OCI-LY1 (cell line): ENCODE data around the gene RAB3A.
A peak's percentile ranks its signal among the peaks of the same experiment; 100 is the strongest.

ENCODE experiments used
- H2AFZ ChIP-seq: fragments of 200-600 bp; sonication (generic), shearing (Covaris generic); 2 replicates; pipeline ENCODE4 v1.6.0; 2014; ENCODE audit warnings: antibody characterized with exemption, mild to moderate bottlenecking, low read length
- H3F3A ChIP-seq: fragments of 200-600 bp; sonication (generic), shearing (Covaris generic); 2 replicates; pipeline ENCODE4 v1.6.0; 2014; ENCODE audit warnings: mild to moderate bottlenecking, antibody characterized with exemption, low read length, moderate library complexity; ENCODE audit not compliant: insufficient read depth
- H3K27ac ChIP-seq: fragments of 200-600 bp; sonication (generic); 2 replicates; pipeline ENCODE4 v1.5.1; 2014; ENCODE audit warnings: low read length, mixed run types, mild to moderate bottlenecking, low read depth; ENCODE audit not compliant: poor library complexity, severe bottlenecking
- H3K27me3 ChIP-seq: fragments of 200-600 bp; sonication (generic); 2 replicates; pipeline ENCODE4 v1.6.0; 2014; ENCODE audit warnings: antibody characterized with exemption, mild to moderate bottlenecking, low read length, moderate library complexity; ENCODE audit not compliant: insufficient read depth
- H3K36me3 ChIP-seq: fragments of 200-600 bp; sonication (generic); 2 replicates; pipeline ENCODE4 v1.6.1; 2014; ENCODE audit warnings: mild to moderate bottlenecking, antibody characterized with exemption, low read length, moderate library complexity, mixed read lengths; ENCODE audit not compliant: insufficient read depth
- H3K4me1 ChIP-seq: fragments of 200-600 bp; sonication (generic); 2 replicates; pipeline ENCODE4 v1.5.1; 2014; ENCODE audit warnings: mild to moderate bottlenecking, low read length, moderate library complexity; ENCODE audit not compliant: insufficient read depth, severe bottlenecking
- H3K4me2 ChIP-seq: fragments of 200-600 bp; sonication (generic), shearing (Covaris generic); 2 replicates; pipeline ENCODE4 v1.6.1; 2014; ENCODE audit warnings: low read length
- H3K4me3 ChIP-seq: fragments of 200-600 bp; sonication (generic); 2 replicates; pipeline ENCODE4 v1.5.1; 2014; ENCODE audit warnings: low read length, low read depth, mild to moderate bottlenecking, mixed read lengths; ENCODE audit not compliant: poor library complexity, severe bottlenecking
- H3K79me2 ChIP-seq: fragments of 200-600 bp; shearing (Covaris generic); 2 replicates; pipeline ENCODE4 v1.6.1; 2016; ENCODE audit warnings: mixed run types, low read length, mixed read lengths; ENCODE audit not compliant: insufficient read depth
- H3K9ac ChIP-seq: fragments of 200-600 bp; sonication (generic), shearing (Covaris generic); 2 replicates; pipeline ENCODE4 v1.6.1; 2014; ENCODE audit warnings: mild to moderate bottlenecking, low read length, mixed read lengths
- H3K9me2 ChIP-seq: fragments of 200-600 bp; sonication (generic), shearing (Covaris generic); 2 replicates; pipeline ENCODE4 v1.6.1; 2014; ENCODE audit warnings: low read depth, mild to moderate bottlenecking, low read length, mixed read lengths
- H3K9me3 ChIP-seq: fragments of 200-600 bp; shearing (Covaris generic); 2 replicates; pipeline ENCODE4 v1.6.1; 2014; ENCODE audit warnings: low read length, mixed read lengths
- H4K20me1 ChIP-seq: fragments of 200-600 bp; sonication (generic), shearing (Covaris generic); 2 replicates; pipeline ENCODE4 v1.6.0; 2016; ENCODE audit warnings: mild to moderate bottlenecking, low read length; ENCODE audit not compliant: insufficient read depth
- CTCF ChIP-seq: fragments of 200-600 bp; sonication (generic), shearing (Covaris generic); IDR thresholded peaks from 2 replicates; pipeline ENCODE4 v1.5.1; 2017; ENCODE audit warnings: mild to moderate bottlenecking, antibody characterized with exemption, low read length, moderate library complexity, mixed read lengths
- EZH2 ChIP-seq: fragments of 200-600 bp; sonication (generic), shearing (Covaris generic); IDR thresholded peaks from 2 replicates; pipeline ENCODE4 v1.8.0; 2017; ENCODE audit warnings: borderline replicate concordance, mixed run types, mild to moderate bottlenecking, antibody characterized with exemption, low read length, moderate library complexity, mixed read lengths

The RAB3A gene

DNA sequence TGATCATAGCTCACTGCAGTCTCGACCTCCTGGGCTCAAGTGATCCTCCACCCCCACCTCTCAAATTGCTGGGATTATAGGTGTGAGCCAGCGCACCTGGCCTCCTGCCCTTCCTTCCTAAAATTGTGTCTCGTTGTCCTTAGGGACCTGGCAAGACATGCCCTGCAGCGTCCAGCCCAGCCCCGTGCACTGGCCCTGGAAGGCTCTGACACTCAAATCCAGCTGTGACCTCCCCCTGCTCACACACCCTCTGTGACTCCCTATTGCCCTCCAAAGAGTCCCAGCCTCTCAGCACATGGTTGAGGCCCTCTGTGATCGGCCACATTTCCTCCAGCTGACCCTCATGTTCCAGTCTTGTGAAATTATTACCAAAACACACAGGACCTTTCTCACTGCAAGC is 5.9 kb downstream of the RAB3A start:
- Histone ChIP-seq H3K27ac (no peak overlapping the region), H3K9ac (no peak overlapping the region), H4K20me1 (no peaks in the 10 kb centered on the region), H2AFZ (no peak overlapping the region), H3K9me2 (no peaks in the 10 kb centered on the region), H3K27me3 (no peaks in the 10 kb centered on the region), H3F3A (no peaks in the 10 kb centered on the region; the same call in 1 of the 2 replicates), H3K36me3 (peaks cover 62% of the 10 kb centered on the region), H3K79me2 (no peaks in the 10 kb centered on the region), H3K4me1 (peaks cover 33% of the 10 kb centered on the region), H3K4me3 (no peak overlapping the region), H3K4me2 (no peak overlapping the region), H3K9me3 (no peaks in the 10 kb centered on the region)
- TF ChIP-seq EZH2 (no peak), CTCF (no peak)

GRCh38 chr19:18197306-18197705 is 6.5 kb downstream of the RAB3A start:
- peaks cover 28% of the 10 kb centered on the region for H3K4me1 ChIP-seq
- H3K4me3 ChIP-seq = no peak overlapping the region
- no peak overlapping the region for H3K27ac ChIP-seq
- H2AFZ ChIP-seq = no peak overlapping the region
- no peak for TF ChIP-seq CTCF
- no peak for TF ChIP-seq EZH2
- no peaks in the 10 kb centered on the region; the same call in 1 of the 2 replicates for H3F3A ChIP-seq
- no peak overlapping the region for H3K4me2 ChIP-seq
- no peaks in the 10 kb centered on the region for H3K79me2 ChIP-seq
- no peaks in the 10 kb centered on the region for H4K20me1 ChIP-seq
- peaks cover 59% of the 10 kb centered on the region for H3K36me3 ChIP-seq
- H3K9me3 ChIP-seq = no peaks in the 10 kb centered on the region
- no peak overlapping the region for H3K9ac ChIP-seq
- no peaks in the 10 kb centered on the region for H3K9me2 ChIP-seq
- H3K27me3 ChIP-seq = no peaks in the 10 kb centered on the region

- Histone ChIP-seq H3K9me2 (no peaks in the 10 kb centered on the region), H3K4me1 (peaks cover 34% of the 10 kb centered on the region), H3K79me2 (no peaks in the 10 kb centered on the region), H3K27ac (peak overlapping the region; percentile 80), H3K9me3 (no peaks in the 10 kb centered on the region), H4K20me1 (no peaks in the 10 kb centered on the region), H3K4me2 (no peak overlapping the region), H3F3A (peaks cover 7% of the 10 kb centered on the region; the same call in 1 of the 2 replicates), H3K36me3 (peaks cover 51% of the 10 kb centered on the region), H2AFZ (no peak overlapping the region), H3K4me3 (no peak overlapping the region), H3K27me3 (no peaks in the 10 kb centered on the region), H3K9ac (no peak overlapping the region)
- TF ChIP-seq CTCF (no peak), EZH2 (no peak)
These were observed 7.4 kb downstream of the RAB3A start for GRCh38 chr19:18196511-18196845.
